GM12875 (cell line): ENCODE data around the gene ZNF396.
A peak's percentile ranks its signal among the peaks of the same experiment; 100 is the strongest.

Source experiments
- H3K4me3 ChIP-seq: one replicate; pipeline ENCODE4 v1.5.1; 2011; ENCODE audit warnings: low read depth, low read length, control low read depth
- CTCF ChIP-seq: IDR thresholded peaks from 2 replicates; pipeline ENCODE4 v1.5.1; 2011; ENCODE audit warnings: low read depth, mild to moderate bottlenecking, control low read depth, inconsistent platforms, low read length, moderate library complexity, borderline replicate concordance; ENCODE audit not compliant: insufficient read depth

Gene ZNF396

GRCh38 chr18:35415511-35416073, 38.5 kb upstream of the ZNF396 start:
- peak overlapping the region; percentile 27 for H3K4me3 ChIP-seq
- TF ChIP-seq CTCF = no peak

- no peak for TF ChIP-seq CTCF
- no peak overlapping the region for H3K4me3 ChIP-seq
Observed at GRCh38 chr18:35413163-35413511, 36.0 kb upstream of the ZNF396 start.

DNA sequence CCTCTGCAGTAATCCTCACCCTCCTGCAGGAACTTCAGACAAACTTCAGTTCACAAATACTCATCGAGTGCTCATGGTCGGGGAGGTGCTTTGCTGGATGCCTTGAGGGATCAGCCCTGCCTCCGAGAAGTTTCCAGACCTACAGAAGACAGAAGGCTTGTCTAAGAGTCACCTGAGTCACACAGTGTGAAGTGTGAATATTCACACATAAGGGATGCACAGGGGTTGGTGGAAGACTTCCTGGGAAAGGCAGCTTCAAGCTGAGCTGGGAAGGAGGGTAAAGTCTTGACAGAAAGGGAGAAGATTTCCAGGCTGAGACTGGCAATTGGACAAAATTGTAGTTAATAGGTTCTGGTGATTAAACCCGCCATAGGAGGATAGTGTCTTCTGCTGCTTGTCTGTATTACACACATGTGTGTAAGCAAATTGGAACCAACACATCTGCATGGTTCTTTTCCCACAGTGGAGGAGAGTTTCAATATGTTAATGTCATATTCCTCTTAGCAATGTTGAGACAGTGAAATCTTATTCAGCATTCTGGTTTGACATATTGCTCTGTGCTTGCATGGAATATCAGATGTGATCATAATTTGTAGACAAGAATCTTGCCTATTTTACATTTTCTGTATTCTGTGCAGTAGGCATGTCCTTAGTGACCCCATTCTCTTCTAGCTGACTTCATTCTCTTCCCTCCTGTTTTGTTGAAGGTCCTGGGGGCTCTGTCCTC, 34.7 kb upstream of the ZNF396 start:
- H3K4me3 ChIP-seq = no peak overlapping the region
- no peak for TF ChIP-seq CTCF

DNA sequence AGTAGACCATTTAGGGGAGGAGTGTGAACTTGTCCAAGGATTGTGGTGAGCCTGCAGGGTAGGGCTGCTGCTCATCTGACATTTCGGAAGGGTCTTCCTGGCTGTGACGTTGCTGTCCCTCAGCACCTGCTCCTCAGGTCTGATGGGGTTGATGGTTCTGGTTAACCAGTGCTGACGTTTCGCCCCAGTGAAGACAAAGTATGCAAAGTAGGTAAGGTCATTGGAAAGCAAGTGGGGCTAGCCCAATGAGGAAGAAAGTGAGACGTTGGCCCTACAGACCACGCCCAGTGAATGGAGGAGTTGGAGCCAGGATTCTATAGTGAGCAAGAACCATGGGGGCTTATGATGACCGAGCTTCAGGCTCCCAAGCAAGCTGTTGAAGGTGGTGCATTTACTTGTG, 33.4 kb upstream of the ZNF396 start:
- H3K4me3 ChIP-seq = no peak overlapping the region
- no peak for TF ChIP-seq CTCF

- TF ChIP-seq CTCF = no peak
Observed at GRCh38 chr18:35409911-35410310, 32.8 kb upstream of the ZNF396 start.

GRCh38 chr18:35408843-35409261, 31.7 kb upstream of the ZNF396 start:
- TF ChIP-seq CTCF = no peak
- H3K4me3 ChIP-seq = no peak overlapping the region

More at GRCh38 chr18:35409911-35410310, 32.8 kb upstream of the ZNF396 start:
- no peak overlapping the region for H3K4me3 ChIP-seq

- peak; percentile 42; the same call in 1 of the 2 replicates for TF ChIP-seq CTCF
- H3K4me3 ChIP-seq = no peak overlapping the region
Observed at GRCh38 chr18:35407871-35408481, 30.8 kb upstream of the ZNF396 start.
